Amygdala (tissue), 56 donors: ENCODE results near the gene ATG4C.

Experiments used
- DNase-seq, 56 donors: peaks; one replicate each; lab custom pipeline; 2025; lab: John Stamatoyannopoulos, UW

Gene ATG4C

GRCh38 chr1:62903522-62903921 is 119.6 kb downstream of the ATG4C start:
- no peak for DNase-seq

GRCh38 chr1:62903982-62904855 is 120.3 kb downstream of the ATG4C start:
- no peak for DNase-seq

GRCh38 chr1:62904856-62905225 is 120.9 kb downstream of the ATG4C start:
- no peak for DNase-seq

GRCh38 chr1:62905309-62905708 is 121.4 kb downstream of the ATG4C start:
- DNase-seq: no peak

GRCh38 chr1:62905872-62906271 is 121.9 kb downstream of the ATG4C start:
- no peak for DNase-seq

GRCh38 chr1:62906428-62906886 is 122.5 kb downstream of the ATG4C start:
- DNase-seq: peak in 1 of 56 donors; percentile 7

- DNase-seq: no peak
Observed at GRCh38 chr1:62908168-62908695, 124.3 kb downstream of the ATG4C start.

GRCh38 chr1:62912028-62912638 is 128.2 kb downstream of the ATG4C start:
- no peak for DNase-seq
